ENCODE results near the gene PPP1R14C. TPM values are rescaled to one million over a fixed set of nuclear protein-coding genes. Genes with fewer than 3 reads are reported as not detected.
"Not testable (repeated sequence)": the region's sequence is repeated elsewhere in the genome, so short reads cannot be mapped to it uniquely, and the experiment has no call there.

The PPP1R14C gene
- total RNA-seq, 2 donors from 2014 or later = 0.73 TPM; not detected in 1

- H3K36me3 Mint-ChIP-seq = no peaks in the 10 kb centered on the region
Measured at GRCh38 chr6:150182460-150183078, 39.7 kb downstream of the PPP1R14C start.

GRCh38 chr6:150183105-150183504 is 40.3 kb downstream of the PPP1R14C start:
- Mint-ChIP-seq H3K27me3 (peaks cover 8 to 14% of the 10 kb centered on the region in 2 donors), H3K27ac (no peak overlapping the region), H3K9me3 (no peaks in the 10 kb centered on the region), H3K4me1 (ENCODE audit: low read depth in 2 of 2) (peaks cover 0 to 4% of the 10 kb centered on the region in 2 donors), H3K4me3 (no peak overlapping the region), H3K36me3 (no peaks in the 10 kb centered on the region)
- ATAC-seq = no peak
- no peak for DNase-seq (ENCODE audit: low spot score)

More at GRCh38 chr6:150182460-150183078, 39.7 kb downstream of the PPP1R14C start:
- peaks cover 8 to 14% of the 10 kb centered on the region in 2 donors for H3K27me3 Mint-ChIP-seq
- H3K4me3 Mint-ChIP-seq = no peak overlapping the region
- H3K27ac Mint-ChIP-seq = no peak overlapping the region
- DNase-seq (ENCODE audit: low spot score) (no peak), ATAC-seq (no peak)
- H3K4me1 Mint-ChIP-seq (ENCODE audit: low read depth in 2 of 2) = peaks cover 0 to 4% of the 10 kb centered on the region in 2 donors
- no peaks in the 10 kb centered on the region for H3K9me3 Mint-ChIP-seq

GRCh38 chr6:150183966-150184365 is 41.1 kb downstream of the PPP1R14C start:
- Mint-ChIP-seq H3K4me3 (no peak overlapping the region), H3K27me3 (peaks cover 8 to 14% of the 10 kb centered on the region in 2 donors), H3K36me3 (no peaks in the 10 kb centered on the region), H3K4me1 (ENCODE audit: low read depth in 2 of 2) (peaks cover 0 to 4% of the 10 kb centered on the region in 2 donors), H3K27ac (no peak overlapping the region), H3K9me3 (no peaks in the 10 kb centered on the region)
- DNase-seq (ENCODE audit: low spot score) (no peak), ATAC-seq (no peak)

- Mint-ChIP-seq H3K27ac (no peak overlapping the region), H3K36me3 (no peaks in the 10 kb centered on the region), H3K4me1 (ENCODE audit: low read depth in 2 of 2) (peaks cover 0 to 4% of the 10 kb centered on the region in 2 donors), H3K9me3 (no peaks in the 10 kb centered on the region), H3K27me3 (peaks cover 8 to 18% of the 10 kb centered on the region in 2 donors), H3K4me3 (no peak overlapping the region)
- peak in 1 of 2 donors; percentile 22 for ATAC-seq
- no peak for DNase-seq (ENCODE audit: low spot score)
Measured at GRCh38 chr6:150184850-150185731, 42.2 kb downstream of the PPP1R14C start.

GRCh38 chr6:150185732-150186117 is 42.9 kb downstream of the PPP1R14C start:
- ATAC-seq (peak; percentile 34 to 43), DNase-seq (ENCODE audit: low spot score) (no peak)
- H3K36me3 Mint-ChIP-seq = no peaks in the 10 kb centered on the region
- H3K9me3 Mint-ChIP-seq = no peaks in the 10 kb centered on the region
- H3K27ac Mint-ChIP-seq = no peak overlapping the region
- H3K4me3 Mint-ChIP-seq = no peak overlapping the region
- peaks cover 0 to under 1% of the 10 kb centered on the region in 2 donors for H3K4me1 Mint-ChIP-seq (ENCODE audit: low read depth in 2 of 2)
- H3K27me3 Mint-ChIP-seq = peaks cover 8 to 20% of the 10 kb centered on the region in 2 donors

- Mint-ChIP-seq H3K4me3 (no peak overlapping the region), H3K9me3 (no peaks in the 10 kb centered on the region), H3K36me3 (no peaks in the 10 kb centered on the region), H3K4me1 (ENCODE audit: low read depth in 2 of 2) (no peaks in the 10 kb centered on the region), H3K27me3 (peaks cover 14 to 25% of the 10 kb centered on the region in 2 donors), H3K27ac (no peak overlapping the region)
- ATAC-seq (peak in 1 of 2 donors; percentile 25), DNase-seq (ENCODE audit: low spot score) (no peak)
Measured at GRCh38 chr6:150186129-150186898, 43.5 kb downstream of the PPP1R14C start.

GRCh38 chr6:150187433-150187832 is 44.6 kb downstream of the PPP1R14C start:
- H3K27ac Mint-ChIP-seq; H3K4me1 Mint-ChIP-seq (ENCODE audit: low read depth in 2 of 2); DNase-seq (ENCODE audit: low spot score); H3K4me3 Mint-ChIP-seq; H3K9me3 Mint-ChIP-seq; H3K36me3 Mint-ChIP-seq; ATAC-seq: not testable (repeated sequence)
- peaks cover 20 to 29% of the 10 kb centered on the region in 2 donors for H3K27me3 Mint-ChIP-seq

GRCh38 chr6:150189122-150189521 is 46.3 kb downstream of the PPP1R14C start:
- Mint-ChIP-seq H3K27me3 (peaks cover 30 to 35% of the 10 kb centered on the region in 2 donors), H3K4me3 (no peak overlapping the region), H3K36me3 (no peaks in the 10 kb centered on the region), H3K27ac (no peak overlapping the region), H3K4me1 (ENCODE audit: low read depth in 2 of 2) (no peaks in the 10 kb centered on the region), H3K9me3 (no peaks in the 10 kb centered on the region)
- DNase-seq (ENCODE audit: low spot score) (no peak), ATAC-seq (no peak)

- Mint-ChIP-seq H3K36me3 (no peaks in the 10 kb centered on the region), H3K4me3 (no peak overlapping the region), H3K9me3 (no peaks in the 10 kb centered on the region), H3K27me3 (peaks cover 25 to 29% of the 10 kb centered on the region in 2 donors), H3K27ac (no peak overlapping the region), H3K4me1 (ENCODE audit: low read depth in 2 of 2) (no peaks in the 10 kb centered on the region)
- ATAC-seq (no peak), DNase-seq (ENCODE audit: low spot score) (no peak)
Measured at GRCh38 chr6:150191809-150192208, 49.0 kb downstream of the PPP1R14C start.

GRCh38 chr6:150194195-150194594 is 51.4 kb downstream of the PPP1R14C start:
- Mint-ChIP-seq H3K9me3 (no peaks in the 10 kb centered on the region), H3K27me3 (peaks cover 22 to 29% of the 10 kb centered on the region in 2 donors), H3K4me1 (ENCODE audit: low read depth in 2 of 2) (no peaks in the 10 kb centered on the region), H3K4me3 (no peak overlapping the region), H3K36me3 (no peaks in the 10 kb centered on the region), H3K27ac (no peak overlapping the region)
- ATAC-seq = no peak
- no peak for DNase-seq (ENCODE audit: low spot score)

- H3K9me3 Mint-ChIP-seq = no peaks in the 10 kb centered on the region
- no peak overlapping the region for H3K27ac Mint-ChIP-seq
- DNase-seq (ENCODE audit: low spot score) = no peak
- H3K36me3 Mint-ChIP-seq = no peaks in the 10 kb centered on the region
- peaks cover 15 to 25% of the 10 kb centered on the region in 2 donors for H3K27me3 Mint-ChIP-seq
- H3K4me3 Mint-ChIP-seq = peak overlapping the region; percentile 4
- H3K4me1 Mint-ChIP-seq (ENCODE audit: low read depth in 2 of 2) = no peaks in the 10 kb centered on the region
- peak; percentile 49 to 51 for ATAC-seq
Measured at GRCh38 chr6:150195996-150196417, 53.2 kb downstream of the PPP1R14C start.

- Mint-ChIP-seq H3K4me1 (ENCODE audit: low read depth in 2 of 2) (no peaks in the 10 kb centered on the region), H3K27me3 (peaks cover 9 to 17% of the 10 kb centered on the region in 2 donors), H3K9me3 (no peaks in the 10 kb centered on the region), H3K36me3 (no peaks in the 10 kb centered on the region), H3K27ac (no peak overlapping the region), H3K4me3 (no peak overlapping the region)
- ATAC-seq (no peak), DNase-seq (ENCODE audit: low spot score) (no peak)
Measured at GRCh38 chr6:150196942-150197745, 54.3 kb downstream of the PPP1R14C start.

GRCh38 chr6:150198532-150198931 is 55.7 kb downstream of the PPP1R14C start:
- DNase-seq (ENCODE audit: low spot score) = no peak
- Mint-ChIP-seq H3K9me3 (no peaks in the 10 kb centered on the region), H3K4me1 (ENCODE audit: low read depth in 2 of 2) (peaks cover 0 to 5% of the 10 kb centered on the region in 2 donors), H3K27me3 (peaks cover 8 to 9% of the 10 kb centered on the region in 2 donors), H3K27ac (no peak overlapping the region), H3K4me3 (no peak overlapping the region), H3K36me3 (no peaks in the 10 kb centered on the region)
- no peak for ATAC-seq

Measured in natural killer cell treated with Interleukin-12 subunit alpha and Interleukin-12 subunit beta and Interleukin-15 and Interleukin-18, amount 100 ng/mL, for 72 hours (primary cell).